AML-193 (cell line): ENCODE measurements around the gene RPS15.

Experiments used
- DNase-seq, 2 experiments: peaks; one replicate each; lab custom pipeline; 2025; lab: John Stamatoyannopoulos, UW

Gene RPS15

DNA sequence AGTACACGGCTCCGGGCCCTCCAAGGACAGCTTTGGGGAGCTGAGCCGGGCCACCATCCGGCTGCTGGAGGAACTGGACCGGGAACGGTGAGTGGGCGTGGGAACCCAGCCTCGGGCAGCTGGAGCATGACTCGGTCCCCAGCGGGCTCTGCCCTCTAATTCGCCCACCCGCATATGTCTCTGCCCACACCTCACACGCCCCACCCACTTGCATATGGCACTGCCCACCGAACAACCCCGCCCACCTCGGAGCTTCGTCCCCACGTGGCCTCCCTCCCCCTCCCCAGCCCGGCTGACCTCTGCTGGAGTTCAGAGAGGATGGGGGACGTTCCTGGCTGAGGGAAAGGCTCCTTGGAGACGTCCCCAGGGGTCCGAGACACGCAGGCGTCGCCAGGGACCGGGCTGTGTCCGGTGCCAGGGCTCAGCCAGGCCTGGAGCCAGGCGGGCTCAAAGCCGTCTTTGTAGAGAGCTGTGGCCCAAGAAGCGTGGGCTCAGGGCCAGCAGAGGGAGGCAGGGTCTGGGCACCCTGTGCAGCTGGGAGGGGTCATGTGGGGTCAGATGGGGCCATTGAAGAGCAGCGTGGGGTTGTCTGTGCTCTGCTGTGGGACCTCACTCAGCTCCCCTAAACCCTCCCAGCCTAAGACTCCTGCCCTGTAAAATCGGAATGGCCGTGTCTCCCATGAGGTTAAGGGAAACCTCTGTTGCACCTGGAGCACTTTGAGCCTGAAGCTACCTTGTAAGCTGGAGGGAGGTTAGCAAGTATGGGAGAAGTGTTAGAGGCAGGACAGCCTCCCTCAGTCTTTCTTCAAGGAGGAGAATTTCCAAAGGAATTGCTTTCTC is 15.5 kb downstream of the RPS15 start:
- DNase-seq, result no peak

DNA sequence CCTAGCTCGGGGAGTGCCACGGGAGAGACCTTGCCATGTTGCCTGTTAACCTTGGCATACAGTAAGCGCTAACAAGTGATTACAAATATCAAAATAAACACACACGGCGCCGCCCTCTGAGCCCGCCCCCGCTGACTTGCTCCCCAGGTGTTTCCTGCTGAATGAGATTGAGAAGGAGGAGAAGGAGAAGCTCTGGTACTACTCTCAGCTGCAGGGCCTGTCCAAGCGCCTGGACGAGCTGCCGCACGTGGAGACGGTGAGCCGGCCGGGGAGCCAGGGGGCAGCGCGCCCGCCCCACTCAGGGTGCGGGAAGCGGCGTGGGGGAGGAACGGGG is 16.8 kb downstream of the RPS15 start:
- no peak for DNase-seq

DNA sequence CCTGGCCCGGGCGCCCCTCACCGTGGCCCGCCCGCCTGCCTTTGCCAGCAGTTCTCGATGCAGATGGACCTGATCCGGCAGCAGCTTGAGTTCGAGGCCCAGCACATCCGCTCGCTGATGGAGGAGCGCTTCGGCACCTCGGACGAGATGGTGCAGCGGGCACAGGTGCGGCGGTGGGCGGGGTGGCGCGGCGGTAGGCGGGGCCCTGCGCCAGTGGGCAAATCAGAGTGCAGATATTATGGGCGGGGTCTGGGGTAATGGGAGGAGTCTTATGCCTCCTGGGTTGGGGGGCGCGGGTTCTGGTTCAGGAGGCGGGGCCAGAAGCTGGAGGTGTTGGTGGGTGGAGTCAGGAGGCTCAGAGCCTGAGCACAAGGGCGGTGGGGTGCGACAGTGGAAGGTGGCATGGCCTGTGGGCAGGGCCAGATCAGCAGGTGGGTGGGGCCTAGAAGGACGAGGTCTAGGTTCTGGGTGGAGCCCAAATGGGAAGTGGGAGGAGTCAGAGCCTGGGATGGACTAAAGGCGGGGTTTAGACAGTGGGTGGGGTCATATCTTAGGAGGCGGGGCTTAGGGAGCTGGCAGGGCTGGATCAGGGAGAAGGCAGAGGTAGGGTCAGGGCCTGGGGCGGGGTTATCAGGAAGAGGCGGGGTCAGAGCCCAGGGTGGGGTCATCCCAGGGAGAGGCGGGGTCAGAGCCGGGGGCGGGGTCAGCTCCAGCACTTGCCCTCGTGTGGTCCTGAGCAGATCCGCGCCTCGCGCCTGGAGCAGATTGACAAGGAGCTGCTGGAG is 17.3 kb downstream of the RPS15 start:
- peak in 1 of 2 experiments; percentile 19 for DNase-seq

DNA sequence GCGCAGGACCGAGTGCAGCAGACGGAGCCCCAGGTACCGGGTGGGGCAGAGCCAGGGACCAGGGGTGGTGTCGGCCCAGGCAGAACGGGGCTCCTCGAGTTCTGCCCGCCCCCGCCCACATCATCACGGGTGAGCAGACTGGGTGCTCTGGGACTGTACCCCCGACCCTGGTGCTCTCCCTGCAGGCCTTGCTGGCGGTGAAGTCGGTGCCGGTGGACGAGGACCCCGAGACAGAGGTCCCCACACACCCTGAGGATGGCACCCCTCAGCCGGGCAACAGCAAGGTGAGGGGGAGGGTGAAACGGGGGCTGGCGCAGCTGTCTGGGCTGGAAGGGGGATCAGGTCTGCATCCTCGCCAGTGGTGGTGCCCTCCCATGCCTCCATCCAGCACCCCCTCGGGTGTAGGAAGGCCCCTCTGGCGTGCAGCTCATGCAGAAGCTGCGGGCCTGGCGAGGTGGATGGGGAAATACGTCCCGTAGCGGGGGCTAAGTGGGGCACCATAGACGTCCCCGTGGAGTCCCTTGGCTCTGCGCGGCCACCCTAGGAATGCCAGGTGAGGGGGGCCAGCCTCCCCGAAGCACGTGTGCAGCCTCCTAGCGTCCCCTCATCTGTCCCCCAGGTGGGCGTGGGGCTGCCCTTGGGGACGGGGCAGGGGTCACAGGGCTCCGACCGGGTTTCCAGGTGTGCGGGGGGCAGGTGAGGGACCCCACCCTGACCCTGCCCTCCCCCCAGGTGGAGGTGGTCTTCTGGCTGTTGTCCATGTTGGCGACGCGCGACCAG is 18.1 kb downstream of the RPS15 start:
- no peak for DNase-seq

DNA sequence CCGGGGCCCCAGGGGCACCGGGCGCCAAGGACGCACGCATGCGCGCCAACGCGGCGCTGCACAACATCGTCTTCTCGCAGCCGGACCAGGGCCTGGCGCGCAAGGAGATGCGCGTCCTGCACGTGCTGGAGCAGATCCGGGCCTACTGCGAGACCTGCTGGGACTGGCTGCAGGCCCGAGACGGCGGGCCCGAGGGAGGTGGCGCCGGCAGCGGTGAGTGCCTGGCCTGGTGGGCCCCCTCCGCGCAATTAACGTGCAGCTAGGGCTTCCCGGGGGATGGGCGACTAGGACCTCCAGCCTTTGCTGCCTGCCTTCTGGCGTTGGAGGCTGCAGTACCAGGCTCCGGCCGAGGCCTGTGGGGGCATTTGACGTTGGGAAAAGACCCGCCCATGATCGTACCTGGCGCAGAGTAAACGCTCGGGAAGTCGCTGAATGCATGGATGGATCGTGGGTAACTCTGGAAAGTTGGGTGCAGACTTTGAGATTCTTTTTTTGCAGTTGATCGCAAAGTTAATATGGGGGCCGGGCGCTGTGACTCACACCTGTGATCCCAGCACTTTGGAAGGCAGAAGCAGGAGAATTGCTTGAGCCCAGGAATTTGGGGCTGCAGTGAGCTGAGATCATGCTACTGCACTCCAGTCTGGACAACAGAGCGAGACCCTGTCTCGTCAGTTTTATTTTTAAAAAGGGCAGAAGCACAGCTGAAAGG is 19.0 kb downstream of the RPS15 start:
- no peak for DNase-seq

DNA sequence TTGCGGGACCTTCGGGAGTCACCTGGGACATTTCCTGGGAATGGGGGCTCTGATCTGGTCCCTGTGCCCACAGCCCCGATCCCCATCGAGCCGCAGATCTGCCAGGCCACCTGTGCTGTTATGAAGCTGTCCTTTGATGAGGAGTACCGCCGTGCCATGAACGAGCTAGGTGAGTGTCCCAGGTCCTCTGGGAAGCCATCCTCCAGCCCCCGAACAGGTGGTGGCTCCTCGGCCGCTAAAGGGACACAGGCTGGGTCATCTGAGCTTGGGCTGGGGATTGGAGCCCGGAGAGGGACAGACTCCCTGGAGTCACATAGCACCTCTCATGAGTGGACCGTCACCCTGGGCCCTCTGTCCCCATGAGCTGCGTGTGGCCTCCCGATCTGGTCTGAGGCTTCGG is 19.7 kb downstream of the RPS15 start:
- no peak for DNase-seq

DNA sequence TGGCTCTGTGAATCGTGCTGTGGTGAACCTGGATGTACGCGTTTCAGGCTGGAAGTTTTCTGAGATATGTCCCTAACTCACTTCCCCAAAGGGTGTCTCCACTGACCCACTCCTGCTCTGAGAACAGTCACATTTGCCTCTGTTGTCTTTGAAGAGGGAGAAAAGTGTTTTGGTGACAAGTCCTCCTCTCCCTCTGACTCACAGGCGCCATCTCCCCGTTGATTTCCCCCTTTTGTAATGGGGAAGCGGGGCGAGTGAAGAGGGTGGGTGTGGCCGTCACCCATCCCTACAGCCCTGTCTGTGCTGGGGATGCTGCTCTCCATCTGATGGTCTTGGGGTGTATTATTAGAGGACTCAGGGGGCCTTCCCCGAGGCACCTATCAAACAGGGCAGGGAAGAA is 21.3 kb downstream of the RPS15 start:
- no peak for DNase-seq

DNA sequence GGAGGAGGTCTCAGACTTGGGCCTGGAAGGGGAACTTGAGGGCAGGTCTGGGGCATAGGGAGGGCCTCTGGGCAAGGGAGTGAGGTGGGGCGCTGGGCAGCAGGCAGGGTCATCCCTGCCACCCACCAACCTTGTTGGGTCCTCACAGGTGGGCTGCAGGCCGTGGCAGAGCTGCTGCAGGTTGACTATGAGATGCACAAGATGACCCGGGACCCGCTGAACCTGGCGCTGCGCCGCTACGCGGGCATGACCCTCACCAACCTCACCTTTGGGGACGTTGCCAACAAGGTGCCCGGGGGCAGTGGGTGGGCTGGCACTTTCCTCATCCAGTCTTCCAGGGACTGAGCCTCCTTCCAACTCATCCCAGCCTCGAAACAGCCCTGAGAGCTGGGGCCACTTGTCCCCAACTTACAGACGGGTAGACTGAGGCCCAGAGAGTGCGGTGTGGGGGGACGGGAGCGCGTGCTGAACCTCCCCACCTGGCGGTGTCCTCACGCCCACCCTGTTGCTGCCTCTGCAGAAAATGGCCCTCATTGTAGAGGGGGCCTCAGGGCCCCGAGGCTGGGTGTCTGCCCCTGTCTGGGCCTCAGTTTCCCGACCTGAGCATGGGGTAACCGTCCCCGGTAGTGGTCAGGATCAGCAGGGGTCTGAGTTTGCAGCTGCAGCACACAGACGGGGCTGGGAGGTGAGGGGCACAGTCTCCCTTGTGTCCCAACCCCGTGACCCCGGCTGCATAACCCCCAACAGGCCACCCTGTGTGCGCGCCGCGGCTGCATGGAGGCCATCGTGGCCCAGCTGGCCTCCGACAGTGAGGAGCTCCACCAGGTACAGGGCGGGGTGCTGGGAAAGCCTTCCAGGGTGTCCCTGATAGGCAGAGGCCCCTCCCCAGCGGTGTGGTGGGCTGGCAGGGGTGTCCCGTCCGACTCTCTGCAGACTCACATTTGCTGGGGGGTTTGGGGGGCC is 22.1 kb downstream of the RPS15 start:
- no peak for DNase-seq

DNA sequence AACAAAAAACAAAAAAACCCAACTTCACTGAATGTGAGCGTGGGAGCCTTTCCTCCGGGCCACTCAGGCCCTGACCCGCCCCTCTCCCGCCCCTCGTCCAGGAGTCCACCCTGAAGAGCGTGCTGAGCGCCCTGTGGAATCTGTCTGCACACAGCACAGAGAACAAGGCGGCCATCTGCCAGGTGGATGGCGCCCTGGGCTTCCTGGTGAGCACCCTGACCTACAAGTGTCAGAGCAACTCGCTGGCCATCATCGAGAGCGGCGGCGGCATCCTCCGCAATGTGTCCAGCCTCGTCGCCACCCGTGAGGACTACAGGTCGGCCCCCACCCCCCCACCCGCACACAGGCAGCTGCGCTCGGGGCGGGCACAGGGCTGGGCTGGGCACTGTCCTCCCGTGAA is 23.7 kb downstream of the RPS15 start:
- no peak for DNase-seq

DNA sequence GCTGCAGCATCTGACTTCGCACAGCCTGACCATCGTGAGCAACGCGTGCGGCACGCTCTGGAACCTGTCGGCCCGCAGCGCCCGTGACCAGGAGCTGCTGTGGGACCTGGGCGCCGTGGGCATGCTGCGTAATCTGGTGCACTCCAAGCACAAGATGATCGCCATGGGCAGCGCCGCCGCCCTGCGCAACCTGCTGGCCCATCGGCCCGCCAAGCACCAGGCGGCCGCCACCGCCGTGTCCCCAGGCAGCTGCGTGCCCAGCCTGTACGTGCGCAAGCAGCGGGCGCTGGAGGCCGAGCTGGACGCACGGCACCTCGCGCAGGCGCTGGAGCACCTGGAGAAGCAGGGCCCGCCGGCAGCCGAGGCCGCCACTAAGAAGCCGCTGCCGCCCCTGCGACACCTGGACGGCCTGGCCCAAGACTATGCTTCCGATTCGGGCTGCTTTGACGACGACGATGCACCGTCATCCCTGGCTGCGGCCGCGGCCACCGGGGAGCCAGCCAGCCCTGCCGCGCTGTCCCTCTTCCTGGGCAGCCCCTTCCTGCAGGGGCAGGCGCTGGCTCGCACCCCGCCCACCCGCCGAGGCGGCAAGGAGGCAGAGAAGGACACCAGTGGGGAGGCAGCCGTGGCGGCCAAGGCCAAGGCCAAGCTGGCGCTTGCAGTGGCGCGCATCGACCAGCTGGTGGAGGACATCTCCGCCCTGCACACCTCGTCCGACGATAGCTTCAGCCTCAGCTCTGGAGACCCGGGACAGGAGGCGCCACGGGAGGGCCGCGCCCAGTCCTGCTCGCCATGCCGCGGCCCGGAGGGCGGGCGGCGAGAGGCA is 27.2 kb downstream of the RPS15 start:
- DNase-seq, result no peak

DNA sequence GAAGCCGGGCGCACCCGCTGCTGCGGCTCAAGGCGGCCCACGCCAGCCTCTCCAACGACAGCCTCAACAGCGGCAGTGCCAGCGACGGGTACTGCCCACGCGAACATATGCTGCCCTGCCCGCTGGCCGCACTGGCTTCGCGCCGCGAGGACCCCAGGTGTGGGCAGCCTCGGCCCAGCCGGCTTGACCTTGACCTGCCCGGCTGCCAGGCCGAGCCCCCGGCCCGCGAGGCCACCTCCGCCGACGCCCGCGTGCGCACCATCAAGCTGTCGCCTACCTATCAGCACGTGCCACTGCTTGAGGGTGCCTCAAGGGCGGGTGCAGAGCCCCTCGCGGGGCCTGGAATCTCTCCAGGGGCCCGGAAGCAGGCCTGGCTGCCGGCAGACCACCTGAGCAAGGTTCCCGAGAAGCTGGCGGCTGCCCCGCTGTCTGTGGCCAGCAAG is 27.8 kb downstream of the RPS15 start:
- DNase-seq, result no peak

DNA sequence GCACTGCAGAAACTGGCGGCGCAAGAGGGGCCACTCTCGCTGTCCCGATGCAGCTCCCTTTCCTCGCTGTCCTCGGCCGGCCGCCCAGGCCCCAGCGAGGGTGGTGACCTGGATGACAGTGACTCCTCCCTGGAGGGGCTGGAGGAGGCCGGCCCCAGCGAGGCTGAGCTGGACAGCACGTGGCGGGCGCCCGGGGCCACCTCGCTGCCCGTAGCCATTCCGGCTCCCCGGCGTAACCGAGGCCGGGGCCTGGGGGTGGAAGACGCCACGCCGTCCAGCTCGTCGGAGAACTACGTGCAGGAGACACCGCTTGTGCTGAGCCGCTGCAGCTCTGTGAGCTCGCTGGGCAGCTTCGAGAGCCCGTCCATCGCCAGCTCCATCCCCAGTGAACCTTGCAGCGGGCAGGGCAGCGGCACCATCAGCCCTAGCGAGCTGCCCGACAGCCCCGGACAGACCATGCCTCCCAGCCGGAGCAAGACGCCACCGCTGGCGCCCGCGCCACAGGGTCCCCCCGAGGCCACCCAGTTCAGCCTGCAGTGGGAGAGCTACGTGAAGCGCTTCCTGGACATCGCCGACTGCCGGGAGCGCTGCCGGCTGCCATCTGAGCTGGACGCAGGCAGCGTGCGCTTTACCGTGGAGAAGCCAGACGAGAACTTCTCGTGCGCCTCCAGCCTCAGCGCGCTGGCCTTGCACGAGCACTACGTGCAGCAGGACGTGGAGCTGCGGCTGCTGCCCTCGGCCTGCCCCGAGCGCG is 28.4 kb downstream of the RPS15 start:
- DNase-seq, result no peak

DNA sequence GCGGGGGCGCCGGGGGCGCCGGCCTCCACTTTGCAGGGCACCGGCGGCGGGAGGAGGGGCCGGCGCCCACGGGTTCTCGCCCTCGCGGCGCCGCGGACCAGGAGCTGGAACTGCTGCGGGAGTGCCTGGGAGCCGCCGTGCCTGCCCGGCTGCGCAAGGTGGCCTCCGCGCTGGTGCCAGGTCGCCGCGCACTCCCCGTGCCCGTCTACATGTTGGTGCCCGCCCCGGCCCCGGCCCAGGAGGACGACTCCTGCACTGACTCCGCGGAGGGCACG is 29.0 kb downstream of the RPS15 start:
- DNase-seq, result no peak

DNA sequence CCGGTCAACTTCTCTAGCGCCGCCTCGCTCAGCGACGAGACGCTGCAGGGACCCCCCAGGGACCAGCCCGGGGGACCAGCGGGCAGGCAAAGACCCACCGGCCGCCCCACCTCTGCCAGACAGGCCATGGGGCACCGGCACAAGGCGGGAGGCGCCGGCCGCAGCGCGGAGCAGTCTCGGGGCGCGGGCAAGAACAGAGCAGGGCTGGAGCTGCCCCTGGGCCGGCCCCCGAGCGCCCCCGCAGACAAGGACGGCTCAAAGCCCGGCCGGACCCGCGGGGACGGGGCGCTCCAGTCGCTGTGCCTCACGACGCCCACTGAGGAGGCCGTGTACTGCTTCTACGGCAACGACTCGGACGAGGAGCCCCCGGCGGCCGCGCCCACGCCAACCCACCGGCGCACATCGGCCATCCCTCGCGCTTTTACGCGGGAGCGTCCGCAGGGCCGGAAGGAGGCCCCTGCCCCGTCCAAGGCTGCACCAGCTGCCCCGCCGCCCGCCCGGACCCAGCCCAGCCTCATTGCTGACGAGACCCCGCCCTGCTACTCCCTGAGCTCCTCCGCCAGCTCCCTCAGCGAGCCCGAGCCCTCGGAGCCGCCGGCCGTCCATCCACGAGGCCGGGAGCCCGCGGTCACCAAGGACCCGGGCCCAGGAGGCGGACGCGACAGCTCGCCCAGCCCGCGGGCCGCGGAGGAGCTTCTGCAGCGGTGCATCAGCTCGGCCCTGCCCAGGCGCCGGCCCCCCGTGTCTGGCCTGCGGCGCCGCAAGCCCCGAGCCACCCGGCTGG is 29.5 kb downstream of the RPS15 start:
- DNase-seq, result no peak

DNA sequence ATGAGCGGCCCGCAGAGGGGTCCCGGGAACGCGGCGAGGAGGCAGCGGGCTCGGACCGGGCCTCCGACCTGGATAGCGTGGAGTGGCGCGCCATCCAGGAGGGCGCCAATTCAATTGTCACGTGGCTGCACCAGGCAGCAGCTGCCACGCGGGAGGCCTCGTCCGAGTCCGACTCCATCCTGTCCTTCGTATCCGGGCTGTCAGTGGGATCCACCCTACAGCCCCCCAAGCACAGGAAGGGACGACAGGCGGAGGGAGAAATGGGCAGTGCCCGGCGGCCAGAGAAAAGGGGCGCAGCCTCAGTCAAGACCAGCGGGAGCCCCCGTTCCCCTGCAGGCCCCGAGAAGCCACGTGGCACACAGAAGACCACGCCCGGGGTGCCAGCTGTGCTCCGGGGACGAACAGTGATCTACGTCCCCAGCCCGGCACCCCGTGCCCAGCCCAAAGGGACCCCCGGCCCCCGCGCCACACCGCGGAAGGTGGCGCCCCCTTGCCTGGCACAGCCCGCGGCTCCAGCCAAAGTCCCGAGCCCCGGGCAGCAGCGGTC is 30.2 kb downstream of the RPS15 start:
- no peak for DNase-seq

DNA sequence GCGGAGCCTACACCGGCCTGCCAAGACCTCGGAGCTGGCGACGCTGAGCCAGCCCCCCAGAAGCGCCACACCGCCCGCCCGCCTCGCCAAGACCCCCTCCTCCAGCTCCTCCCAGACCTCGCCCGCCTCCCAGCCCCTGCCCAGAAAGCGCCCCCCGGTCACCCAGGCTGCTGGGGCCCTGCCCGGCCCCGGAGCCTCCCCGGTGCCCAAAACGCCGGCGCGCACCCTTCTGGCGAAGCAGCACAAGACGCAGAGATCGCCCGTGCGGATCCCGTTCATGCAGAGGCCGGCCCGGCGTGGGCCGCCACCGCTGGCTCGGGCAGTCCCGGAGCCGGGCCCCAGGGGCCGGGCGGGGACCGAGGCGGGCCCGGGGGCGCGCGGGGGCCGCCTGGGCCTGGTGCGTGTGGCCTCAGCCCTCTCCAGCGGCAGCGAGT is 30.6 kb downstream of the RPS15 start:
- no peak for DNase-seq

DNA sequence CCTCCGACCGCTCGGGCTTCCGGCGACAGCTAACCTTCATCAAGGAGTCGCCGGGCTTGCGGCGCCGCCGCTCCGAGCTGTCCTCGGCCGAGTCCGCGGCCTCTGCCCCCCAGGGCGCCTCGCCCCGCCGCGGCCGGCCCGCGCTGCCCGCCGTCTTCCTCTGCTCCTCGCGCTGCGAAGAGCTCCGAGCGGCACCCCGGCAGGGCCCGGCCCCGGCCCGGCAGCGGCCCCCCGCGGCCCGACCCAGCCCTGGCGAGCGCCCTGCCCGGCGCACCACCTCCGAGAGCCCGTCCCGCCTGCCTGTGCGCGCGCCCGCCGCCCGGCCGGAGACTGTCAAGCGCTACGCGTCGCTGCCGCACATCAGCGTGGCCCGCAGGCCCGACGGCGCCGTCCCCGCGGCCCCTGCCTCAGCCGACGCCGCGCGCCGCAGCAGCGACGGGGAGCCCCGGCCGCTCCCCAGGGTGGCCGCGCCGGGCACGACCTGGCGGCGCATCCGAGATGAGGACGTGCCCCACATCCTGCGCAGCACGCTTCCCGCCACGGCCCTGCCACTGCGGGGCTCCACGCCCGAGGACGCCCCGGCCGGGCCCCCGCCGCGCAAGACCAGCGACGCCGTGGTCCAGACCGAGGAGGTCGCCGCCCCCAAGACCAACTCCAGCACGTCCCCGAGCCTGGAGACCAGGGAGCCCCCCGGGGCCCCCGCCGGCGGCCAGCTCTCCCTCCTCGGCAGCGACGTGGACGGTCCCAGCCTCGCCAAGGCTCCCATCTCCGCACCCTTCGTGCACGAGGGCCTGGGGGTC is 31.3 kb downstream of the RPS15 start:
- DNase-seq, result no peak

DNA sequence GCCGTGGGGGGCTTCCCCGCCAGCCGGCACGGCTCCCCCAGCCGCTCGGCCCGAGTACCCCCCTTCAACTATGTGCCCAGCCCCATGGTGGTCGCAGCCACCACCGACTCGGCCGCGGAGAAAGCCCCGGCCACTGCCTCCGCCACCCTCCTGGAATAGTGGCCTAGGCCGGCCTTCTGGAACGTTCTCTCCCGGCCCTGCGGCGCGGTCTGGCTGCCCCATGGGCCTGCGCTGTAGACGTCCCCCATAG is 31.8 kb downstream of the RPS15 start:
- DNase-seq, result no peak
